ENCODE results near the gene VDR.

VDR gene

GRCh38 chr12:47860873-47861272 is 43.9 kb downstream of the VDR start:
- H3K27me3 ChIP-seq (replicated peaks; ENCODE audit: insufficient read depth, low read length), result no peaks in the 10 kb centered on the region
- no peak overlapping the region for H3K4me2 ChIP-seq (ENCODE audit: low read depth, low read length)
- peaks cover 7% of the 10 kb centered on the region; the same call in 1 of the 2 replicates for H3K36me3 ChIP-seq (replicated peaks; ENCODE audit: insufficient read depth, low read length)
- no peaks in the 10 kb centered on the region for H3K9me3 ChIP-seq (replicated peaks; ENCODE audit: insufficient read depth, low read length)
- H3K27ac ChIP-seq (ENCODE audit: low read length), result no peak overlapping the region
- no peaks in the 10 kb centered on the region for H3K9me2 ChIP-seq (replicated peaks; ENCODE audit: insufficient read depth, low read length)
- no peak overlapping the region for H3K4me3 ChIP-seq (ENCODE audit: low read length)
- no peak overlapping the region for H3K9ac ChIP-seq (ENCODE audit: low read length)
- H4K20me1 ChIP-seq (ENCODE audit: insufficient read depth, low read length), result no peaks in the 10 kb centered on the region
- no peak overlapping the region for H2AFZ ChIP-seq (ENCODE audit: low read length)
- no peak for TF ChIP-seq EZH2 (optimal IDR thresholded peaks at IDR 0.05; ENCODE audit: low read depth, low read length)
- TF ChIP-seq, protein P1, sequence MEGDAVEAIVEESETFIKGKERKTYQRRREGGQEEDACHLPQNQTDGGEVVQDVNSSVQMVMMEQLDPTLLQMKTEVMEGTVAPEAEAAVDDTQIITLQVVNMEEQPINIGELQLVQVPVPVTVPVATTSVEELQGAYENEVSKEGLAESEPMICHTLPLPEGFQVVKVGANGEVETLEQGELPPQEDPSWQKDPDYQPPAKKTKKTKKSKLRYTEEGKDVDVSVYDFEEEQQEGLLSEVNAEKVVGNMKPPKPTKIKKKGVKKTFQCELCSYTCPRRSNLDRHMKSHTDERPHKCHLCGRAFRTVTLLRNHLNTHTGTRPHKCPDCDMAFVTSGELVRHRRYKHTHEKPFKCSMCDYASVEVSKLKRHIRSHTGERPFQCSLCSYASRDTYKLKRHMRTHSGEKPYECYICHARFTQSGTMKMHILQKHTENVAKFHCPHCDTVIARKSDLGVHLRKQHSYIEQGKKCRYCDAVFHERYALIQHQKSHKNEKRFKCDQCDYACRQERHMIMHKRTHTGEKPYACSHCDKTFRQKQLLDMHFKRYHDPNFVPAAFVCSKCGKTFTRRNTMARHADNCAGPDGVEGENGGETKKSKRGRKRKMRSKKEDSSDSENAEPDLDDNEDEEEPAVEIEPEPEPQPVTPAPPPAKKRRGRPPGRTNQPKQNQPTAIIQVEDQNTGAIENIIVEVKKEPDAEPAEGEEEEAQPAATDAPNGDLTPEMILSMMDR (IDR thresholded peaks at IDR 0.05; ENCODE audit: low read length), result no peak
- no peak for TF ChIP-seq EZH2phosphoT487 (IDR thresholded peaks at IDR 0.05; ENCODE audit: low read length)
- DNase-seq, result no peak
- H3K4me1 ChIP-seq (ENCODE audit: low read length), result no peaks in the 10 kb centered on the region
- H3K79me2 ChIP-seq (ENCODE audit: low read length), result no peaks in the 10 kb centered on the region
- H3F3A ChIP-seq (ENCODE audit: insufficient read depth, low read length), result no peaks in the 10 kb centered on the region

DNA sequence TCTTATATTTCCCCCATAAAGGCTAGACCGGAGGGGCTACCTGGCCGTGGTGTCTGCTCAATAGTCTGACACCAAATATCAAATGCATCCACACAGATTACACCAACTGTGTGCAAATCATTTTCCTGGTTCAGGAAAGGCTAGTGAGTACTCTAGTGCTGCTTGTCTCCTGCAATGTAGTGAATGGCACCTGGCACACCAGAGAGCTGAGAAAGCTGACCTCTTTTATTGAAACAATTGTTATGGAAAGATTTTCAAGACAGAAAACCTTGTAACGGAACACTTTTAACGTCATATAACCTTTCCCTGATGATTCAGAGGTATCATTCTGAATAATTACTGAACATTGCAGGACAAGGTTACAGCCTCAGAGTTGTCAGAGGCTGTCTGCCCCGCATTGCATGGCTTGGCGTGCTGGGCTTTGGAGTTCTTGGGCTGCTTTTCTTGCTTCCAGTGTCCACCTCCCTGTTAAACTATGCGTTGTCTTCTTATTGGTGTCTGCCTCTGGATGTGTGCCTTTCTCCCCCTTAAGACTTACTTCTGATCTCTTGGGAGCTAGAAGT is 44.4 kb downstream of the VDR start:
- H3K27me3 ChIP-seq (replicated peaks; ENCODE audit: insufficient read depth, low read length), result no peaks in the 10 kb centered on the region
- H3K79me2 ChIP-seq (ENCODE audit: low read length), result no peaks in the 10 kb centered on the region
- no peaks in the 10 kb centered on the region for H3K9me3 ChIP-seq (replicated peaks; ENCODE audit: insufficient read depth, low read length)
- H3K4me1 ChIP-seq (ENCODE audit: low read length), result no peaks in the 10 kb centered on the region
- H3K27ac ChIP-seq (ENCODE audit: low read length), result no peak overlapping the region
- no peaks in the 10 kb centered on the region for H4K20me1 ChIP-seq (ENCODE audit: insufficient read depth, low read length)
- no peaks in the 10 kb centered on the region for H3K9me2 ChIP-seq (replicated peaks; ENCODE audit: insufficient read depth, low read length)
- peaks cover 7% of the 10 kb centered on the region; the same call in 1 of the 2 replicates for H3K36me3 ChIP-seq (replicated peaks; ENCODE audit: insufficient read depth, low read length)
- no peak for TF ChIP-seq EZH2 (optimal IDR thresholded peaks at IDR 0.05; ENCODE audit: low read depth, low read length)
- TF ChIP-seq, protein P1 (IDR thresholded peaks at IDR 0.05; ENCODE audit: low read length), result no peak
- TF ChIP-seq EZH2phosphoT487 (IDR thresholded peaks at IDR 0.05; ENCODE audit: low read length), result no peak
- no peak overlapping the region for H2AFZ ChIP-seq (ENCODE audit: low read length)
- H3K4me3 ChIP-seq (ENCODE audit: low read length), result no peak overlapping the region
- H3K9ac ChIP-seq (ENCODE audit: low read length), result no peak overlapping the region
- no peak for DNase-seq
- H3F3A ChIP-seq (ENCODE audit: insufficient read depth, low read length), result no peaks in the 10 kb centered on the region
- H3K4me2 ChIP-seq (ENCODE audit: low read depth, low read length), result no peak overlapping the region

DNA sequence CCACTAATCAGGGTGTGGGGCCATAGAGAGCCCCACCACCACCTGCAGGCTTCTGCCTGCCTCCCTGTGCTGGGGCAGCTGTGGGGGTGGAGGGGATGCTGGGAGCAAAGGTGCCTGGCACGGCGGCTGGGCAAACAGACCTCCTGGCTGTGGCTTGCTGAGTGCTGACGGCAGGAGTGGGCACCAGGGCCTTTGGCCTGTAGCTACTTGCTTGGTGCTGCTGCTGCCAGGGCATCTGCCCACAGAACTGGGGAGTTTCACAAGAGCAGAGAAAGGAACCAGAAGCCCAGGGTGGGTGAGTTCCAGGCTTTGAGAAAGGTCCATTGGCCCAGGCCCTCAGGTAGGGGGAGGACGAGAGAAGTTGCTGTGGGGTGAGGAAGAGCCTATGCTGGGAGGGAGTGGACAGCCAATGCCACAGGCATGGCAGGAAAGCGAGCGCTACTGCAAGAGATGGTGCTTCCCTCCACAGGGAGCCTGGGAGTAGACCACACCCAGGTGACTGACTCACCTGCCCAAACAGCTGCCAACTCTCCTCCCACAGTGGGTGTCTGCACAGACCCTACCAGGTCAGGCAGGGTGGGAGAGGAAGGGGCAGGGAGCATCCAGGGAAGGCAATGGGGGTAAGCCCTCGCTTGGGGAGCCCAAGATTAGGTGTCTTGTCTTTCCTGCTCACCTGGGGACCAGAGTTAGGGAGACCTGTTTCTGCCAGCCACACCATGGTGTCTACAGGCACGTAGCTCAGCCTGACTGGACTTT is 46.1 kb downstream of the VDR start:
- no peak overlapping the region for H3K9ac ChIP-seq (ENCODE audit: low read length)
- H3K36me3 ChIP-seq (replicated peaks; ENCODE audit: insufficient read depth, low read length), result peaks cover 12% of the 10 kb centered on the region
- no peaks in the 10 kb centered on the region for H3F3A ChIP-seq (ENCODE audit: insufficient read depth, low read length)
- no peaks in the 10 kb centered on the region for H3K9me3 ChIP-seq (replicated peaks; ENCODE audit: insufficient read depth, low read length)
- H4K20me1 ChIP-seq (ENCODE audit: insufficient read depth, low read length), result no peaks in the 10 kb centered on the region
- H3K4me2 ChIP-seq (ENCODE audit: low read depth, low read length), result no peak overlapping the region
- no peak overlapping the region for H3K27ac ChIP-seq (ENCODE audit: low read length)
- DNase-seq, result no peak
- TF ChIP-seq EZH2phosphoT487 (IDR thresholded peaks at IDR 0.05; ENCODE audit: low read length) (no peak), EZH2 (optimal IDR thresholded peaks at IDR 0.05; ENCODE audit: low read depth, low read length) (no peak)
- TF ChIP-seq, protein P1 (IDR thresholded peaks at IDR 0.05; ENCODE audit: low read length), result no peak
- no peaks in the 10 kb centered on the region for H3K79me2 ChIP-seq (ENCODE audit: low read length)
- H3K4me3 ChIP-seq (ENCODE audit: low read length), result no peak overlapping the region
- H3K9me2 ChIP-seq (replicated peaks; ENCODE audit: insufficient read depth, low read length), result no peaks in the 10 kb centered on the region
- H3K4me1 ChIP-seq (ENCODE audit: low read length), result no peaks in the 10 kb centered on the region
- H3K27me3 ChIP-seq (replicated peaks; ENCODE audit: insufficient read depth, low read length), result no peaks in the 10 kb centered on the region
- no peak overlapping the region for H2AFZ ChIP-seq (ENCODE audit: low read length)
